Mesendoderm (in vitro differentiated cells): Measurements from ENCODE around the gene NEK10.
A peak's percentile ranks its signal among the peaks of the same experiment; 100 is the strongest.

Experiments
- DNase-seq: peaks from one replicate; pipeline ENCODE4 v3.0.0; 2013
- H2AK5ac ChIP-seq: 2 replicates; pipeline ENCODE4 v1.6.1; 2013; ENCODE audit warnings: low read length, inconsistent platforms
- H2BK120ac ChIP-seq: 2 replicates; pipeline ENCODE4 v1.6.1; 2013; ENCODE audit warnings: low read depth, mild to moderate bottlenecking, low read length, moderate library complexity, mixed read lengths
- H2BK15ac ChIP-seq: replicated peaks from 2 replicates; pipeline ENCODE4 v1.6.1; 2013; ENCODE audit warnings: low read depth, mild to moderate bottlenecking, moderate library complexity
- H2BK5ac ChIP-seq: 2 replicates; pipeline ENCODE4 v1.6.1; 2013; ENCODE audit warnings: low read length, inconsistent platforms
- H3K18ac ChIP-seq: 2 replicates; pipeline ENCODE4 v1.6.1; 2013; ENCODE audit warnings: mild to moderate bottlenecking, low read length, mixed read lengths
- H3K23ac ChIP-seq: one replicate; pipeline ENCODE4 v1.6.1; 2013; ENCODE audit warnings: low read length
- H3K27ac ChIP-seq: 2 replicates; pipeline ENCODE4 v1.5.1; 2013; ENCODE audit warnings: low read depth, mild to moderate bottlenecking, inconsistent platforms, low read length, moderate library complexity
- H3K27me3 ChIP-seq: 2 replicates; pipeline ENCODE4 v1.6.1; 2013; ENCODE audit warnings: low read length, control low read depth, mild to moderate bottlenecking, inconsistent platforms; ENCODE audit not compliant: insufficient read depth, poor library complexity
- H3K36me3 ChIP-seq: 2 replicates; pipeline ENCODE4 v1.6.1; 2013; ENCODE audit warnings: low read length, inconsistent platforms; ENCODE audit not compliant: control insufficient read depth, insufficient read depth
- H3K4ac ChIP-seq: one replicate; pipeline ENCODE4 v1.6.1; 2013; ENCODE audit warnings: low read depth, mild to moderate bottlenecking, low read length, moderate library complexity
- H3K4me1 ChIP-seq: 2 replicates; pipeline ENCODE4 v1.6.1; 2013; ENCODE audit warnings: low read depth, low read length, inconsistent platforms; ENCODE audit not compliant: control insufficient read depth
- H3K4me2 ChIP-seq: 2 replicates; pipeline ENCODE4 v1.6.1; 2013; ENCODE audit warnings: low read length
- H3K4me3 ChIP-seq: 2 replicates; pipeline ENCODE4 v1.5.1; 2013; ENCODE audit warnings: mild to moderate bottlenecking, low read length
- H3K56ac ChIP-seq: one replicate; pipeline ENCODE4 v1.6.1; 2013; ENCODE audit warnings: low read length
- H3K79me1 ChIP-seq: 2 replicates; pipeline ENCODE4 v1.6.1; 2013; ENCODE audit warnings: low read length, inconsistent platforms
- H3K79me2 ChIP-seq: 2 replicates; pipeline ENCODE4 v1.6.1; 2013; ENCODE audit warnings: mild to moderate bottlenecking, low read length; ENCODE audit not compliant: control insufficient read depth, insufficient read depth
- H3K9ac ChIP-seq: 2 replicates; pipeline ENCODE4 v1.6.1; 2013; ENCODE audit warnings: low read length, inconsistent platforms
- H4K5ac ChIP-seq: one replicate; pipeline ENCODE4 v1.6.1; 2013; ENCODE audit warnings: low read length
- H4K8ac ChIP-seq: one replicate; pipeline ENCODE4 v1.6.1; 2013; ENCODE audit warnings: low read depth, mild to moderate bottlenecking, control low read depth, low read length, moderate library complexity
- WGBS: extraction: QIAGEN DNeasy Blood & Tissue Kit; methylation state at CpG from one replicate; pipeline ENCODE4 v1.1.7; 2013; ENCODE audit warnings: low lambda C conversion rate, missing lambda C conversion rate; ENCODE audit not compliant: insufficient coverage; ENCODE audit errors: extremely low coverage; 5-methylcytosine and 5-hydroxymethylcytosine counted together

The NEK10 gene

DNA sequence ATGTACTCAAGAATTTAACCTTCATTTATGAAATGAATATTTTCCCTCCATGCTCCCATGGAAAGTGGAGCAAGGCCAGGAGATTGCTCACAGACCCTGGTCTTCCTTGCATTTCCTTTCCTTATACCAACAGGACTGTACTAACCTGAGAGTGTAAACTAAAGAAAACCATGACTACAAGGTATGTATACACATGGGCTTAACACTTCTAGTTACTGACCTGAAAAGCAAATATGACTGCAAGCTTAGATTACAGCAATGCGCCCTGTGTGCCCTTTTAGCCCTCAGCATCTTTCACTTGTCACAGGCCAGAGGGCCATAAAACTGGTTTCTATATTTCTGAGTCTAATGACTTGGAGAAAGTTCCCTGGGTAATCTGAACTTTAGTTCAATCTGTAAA is 52.1 kb downstream of the NEK10 start:
- Histone ChIP-seq H3K79me1 (no peaks in the 10 kb centered on the region), H3K4me3 (no peak overlapping the region)
- WGBS: no CpG with 5 or more reads among the region's 1 CpG

DNA sequence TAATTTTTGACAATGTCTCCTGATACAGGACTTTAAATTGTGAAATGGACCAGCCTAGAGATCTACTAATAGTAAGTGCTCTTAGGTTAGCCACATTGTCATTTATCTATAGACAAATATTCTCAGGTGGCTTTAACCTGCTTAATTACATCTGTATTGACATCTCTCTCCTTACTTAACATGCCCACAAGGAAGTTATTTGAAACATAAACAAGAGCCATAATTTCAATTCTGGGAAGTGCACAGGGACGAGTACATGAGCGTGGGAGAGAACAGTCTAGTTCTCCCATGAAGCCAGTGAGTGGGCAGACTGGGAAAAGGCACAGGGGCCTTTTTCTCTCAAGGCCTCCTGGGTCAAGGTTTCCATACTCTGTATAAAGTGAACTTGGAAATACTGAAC is 54.2 kb downstream of the NEK10 start:
- H2BK5ac ChIP-seq: no peak overlapping the region
- no peak overlapping the region for H3K9ac ChIP-seq
- H3K4me3 ChIP-seq: no peak overlapping the region
- no peaks in the 10 kb centered on the region for H3K4me1 ChIP-seq
- no peaks in the 10 kb centered on the region for H3K36me3 ChIP-seq
- DNase-seq: no peak
- no peak overlapping the region for H3K4me2 ChIP-seq
- no peak overlapping the region for H2BK15ac ChIP-seq
- no peak overlapping the region for H3K27ac ChIP-seq
- no peaks in the 10 kb centered on the region for H3K79me1 ChIP-seq
- H3K18ac ChIP-seq: no peak overlapping the region
- no peaks in the 10 kb centered on the region for H3K79me2 ChIP-seq
- H3K27me3 ChIP-seq: no peaks in the 10 kb centered on the region
- H2AK5ac ChIP-seq: no peak overlapping the region
- no peak overlapping the region for H3K23ac ChIP-seq
- no peak overlapping the region for H4K5ac ChIP-seq
- H3K56ac ChIP-seq: no peak overlapping the region
- no CpG with 5 or more reads among the region's 2 CpGs for WGBS
- H2BK120ac ChIP-seq: no peak overlapping the region
- no peak overlapping the region for H3K4ac ChIP-seq
- peak overlapping the region; percentile 5 for H4K8ac ChIP-seq

More for the DNA sequence above, 52.1 kb downstream of the NEK10 start:
- no peak for DNase-seq
- no peaks in the 10 kb centered on the region for H3K4me1 ChIP-seq
- no peak overlapping the region for H3K4me2 ChIP-seq
- H3K9ac ChIP-seq: no peak overlapping the region
- H3K4ac ChIP-seq: no peak overlapping the region
- H3K27ac ChIP-seq: no peak overlapping the region
- H4K5ac ChIP-seq: no peak overlapping the region
- no peaks in the 10 kb centered on the region for H3K36me3 ChIP-seq
- no peaks in the 10 kb centered on the region for H3K79me2 ChIP-seq
- no peak overlapping the region for H2BK5ac ChIP-seq
- no peak overlapping the region for H3K56ac ChIP-seq
- no peak overlapping the region for H4K8ac ChIP-seq
- H3K23ac ChIP-seq: no peak overlapping the region
- H2BK15ac ChIP-seq: no peak overlapping the region
- H3K18ac ChIP-seq: no peak overlapping the region
- H3K27me3 ChIP-seq: no peaks in the 10 kb centered on the region
- no peak overlapping the region for H2AK5ac ChIP-seq
- no peak overlapping the region for H2BK120ac ChIP-seq

DNA sequence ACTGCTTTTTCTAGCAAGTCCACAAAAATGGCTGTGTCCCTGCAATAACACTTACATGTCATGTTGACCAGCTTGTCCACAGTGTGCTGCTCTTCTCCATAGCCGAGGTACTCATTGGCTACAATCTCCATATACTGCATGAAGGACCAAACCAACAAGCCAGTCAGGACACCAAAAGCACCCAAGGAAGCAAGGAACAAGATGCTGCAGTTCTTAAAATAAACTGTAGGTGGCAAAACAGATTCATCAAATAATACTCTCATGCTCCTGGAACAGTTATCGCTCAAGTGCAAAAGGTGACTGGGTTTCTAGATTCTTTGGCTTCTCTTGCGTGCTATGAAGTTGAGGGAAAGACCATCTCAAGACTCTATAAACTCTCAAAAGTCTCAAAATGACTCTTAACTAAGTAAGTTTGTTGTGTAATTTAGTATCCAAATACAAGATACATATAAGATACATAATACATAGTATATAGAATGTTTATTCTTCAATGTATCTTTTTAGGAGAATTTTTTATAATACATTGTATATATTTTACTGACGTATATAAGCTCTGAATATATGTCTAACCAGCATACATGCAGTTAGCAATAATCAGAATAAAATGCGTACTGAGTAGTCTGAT is 57.0 kb downstream of the NEK10 start:
- Histone ChIP-seq H2AK5ac (no peak overlapping the region), H3K36me3 (no peaks in the 10 kb centered on the region), H2BK5ac (no peak overlapping the region), H3K56ac (no peak overlapping the region), H3K79me1 (no peaks in the 10 kb centered on the region), H3K9ac (no peak overlapping the region), H3K4me3 (no peak overlapping the region), H4K8ac (no peak overlapping the region), H2BK15ac (no peak overlapping the region), H2BK120ac (no peak overlapping the region), H3K4me1 (no peaks in the 10 kb centered on the region), H4K5ac (no peak overlapping the region), H3K79me2 (no peaks in the 10 kb centered on the region), H3K4ac (no peak overlapping the region), H3K23ac (no peak overlapping the region), H3K27me3 (no peaks in the 10 kb centered on the region), H3K4me2 (no peak overlapping the region), H3K27ac (no peak overlapping the region), H3K18ac (no peak overlapping the region)
- DNase-seq: peak; percentile 85
- WGBS: no CpG with 5 or more reads among the region's 5 CpGs

DNA sequence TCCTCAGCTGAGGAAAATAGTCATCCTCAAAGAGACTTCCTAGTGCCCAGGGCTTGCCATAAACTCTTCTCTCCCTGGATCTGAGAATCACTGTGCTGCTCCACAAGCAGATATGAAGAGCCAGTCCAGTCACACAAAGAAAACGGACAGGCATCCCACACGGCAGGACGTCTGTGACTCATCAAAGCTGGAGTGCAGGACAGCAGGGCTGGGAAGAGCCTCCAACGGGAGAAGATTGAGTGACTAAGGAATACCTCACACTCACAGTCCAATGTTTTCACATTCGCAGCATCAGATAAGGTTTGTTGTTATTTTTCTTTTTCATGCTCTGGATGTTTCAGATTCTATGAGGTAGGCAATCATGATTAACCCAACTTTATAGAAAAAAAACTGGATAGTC is 57.8 kb downstream of the NEK10 start:
- H3K79me2 ChIP-seq: no peaks in the 10 kb centered on the region
- no peak overlapping the region for H3K4me2 ChIP-seq
- H4K5ac ChIP-seq: no peak overlapping the region
- no peaks in the 10 kb centered on the region for H3K27me3 ChIP-seq
- no peak overlapping the region for H4K8ac ChIP-seq
- peak overlapping the region; percentile 66 for H3K23ac ChIP-seq
- H2BK120ac ChIP-seq: no peak overlapping the region
- WGBS: no CpG with 5 or more reads among the region's 5 CpGs
- no peaks in the 10 kb centered on the region for H3K4me1 ChIP-seq
- no peak overlapping the region for H3K56ac ChIP-seq
- no peak overlapping the region for H3K18ac ChIP-seq
- H3K36me3 ChIP-seq: no peaks in the 10 kb centered on the region
- no peak overlapping the region for H2BK5ac ChIP-seq
- no peak overlapping the region for H2BK15ac ChIP-seq
- H3K4me3 ChIP-seq: no peak overlapping the region
- no peaks in the 10 kb centered on the region for H3K79me1 ChIP-seq
- no peak overlapping the region for H2AK5ac ChIP-seq
- no peak overlapping the region for H3K4ac ChIP-seq
- H3K9ac ChIP-seq: no peak overlapping the region
- DNase-seq: peak; percentile 78
- H3K27ac ChIP-seq: no peak overlapping the region

DNA sequence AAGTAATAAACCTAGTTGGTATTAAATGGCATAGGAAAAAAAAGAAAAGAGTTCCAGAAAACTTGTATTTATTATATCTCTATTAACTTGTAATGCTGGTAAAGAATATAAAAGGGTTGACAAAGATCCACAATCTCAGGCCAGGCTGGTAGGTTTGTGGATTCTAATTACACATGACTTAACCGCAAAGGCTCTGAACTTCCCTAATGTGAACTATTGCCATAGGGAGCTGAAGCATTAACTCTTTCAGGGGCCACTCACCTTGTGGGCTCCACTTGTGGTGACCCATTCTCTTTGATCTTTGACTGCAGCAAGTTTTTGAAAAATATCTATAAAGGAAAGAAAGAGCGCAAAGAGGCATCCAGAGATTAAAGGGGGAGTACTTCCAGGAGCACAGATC is 58.5 kb downstream of the NEK10 start:
- H3K23ac ChIP-seq: no peak overlapping the region
- H3K56ac ChIP-seq: no peak overlapping the region
- H3K4me3 ChIP-seq: no peak overlapping the region
- H3K4me1 ChIP-seq: no peaks in the 10 kb centered on the region
- no peak overlapping the region for H4K5ac ChIP-seq
- H2BK120ac ChIP-seq: no peak overlapping the region
- no peak overlapping the region for H2AK5ac ChIP-seq
- H2BK5ac ChIP-seq: no peak overlapping the region
- no peaks in the 10 kb centered on the region for H3K79me2 ChIP-seq
- no peak overlapping the region for H2BK15ac ChIP-seq
- H3K79me1 ChIP-seq: no peaks in the 10 kb centered on the region
- no CpG with 5 or more reads among the region's 2 CpGs for WGBS
- no peak overlapping the region for H3K4me2 ChIP-seq
- H3K36me3 ChIP-seq: no peaks in the 10 kb centered on the region
- H3K27me3 ChIP-seq: no peaks in the 10 kb centered on the region
- DNase-seq: no peak
- H3K18ac ChIP-seq: no peak overlapping the region
- no peak overlapping the region for H3K4ac ChIP-seq
- H3K27ac ChIP-seq: no peak overlapping the region
- no peak overlapping the region for H4K8ac ChIP-seq
- no peak overlapping the region for H3K9ac ChIP-seq

DNA sequence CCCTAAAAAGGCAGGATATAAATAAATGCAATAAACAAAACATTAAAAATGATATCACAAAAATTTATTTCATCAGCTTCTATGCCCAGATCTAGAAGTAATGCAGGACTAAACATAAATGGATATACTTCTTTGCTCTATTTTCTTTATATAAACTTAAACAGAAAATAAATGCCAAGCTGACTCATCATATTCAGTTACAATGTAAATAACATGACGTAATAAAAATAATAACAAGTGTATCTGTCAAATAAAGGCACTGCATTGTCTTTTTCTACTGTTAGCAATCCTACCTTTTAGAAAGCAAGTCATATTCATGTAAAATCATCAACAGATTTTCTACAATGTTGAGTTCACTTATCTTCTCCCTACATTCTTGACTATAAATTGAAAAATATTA is 61.6 kb downstream of the NEK10 start:
- H3K56ac ChIP-seq: no peak overlapping the region
- WGBS: no CpG with 5 or more reads among the region's 1 CpG
- H2AK5ac ChIP-seq: no peak overlapping the region

More for the DNA sequence above, 61.6 kb downstream of the NEK10 start:
- no peak overlapping the region for H3K27ac ChIP-seq
- no peaks in the 10 kb centered on the region for H3K36me3 ChIP-seq
- H4K8ac ChIP-seq: no peak overlapping the region
- H2BK120ac ChIP-seq: no peak overlapping the region
- no peaks in the 10 kb centered on the region for H3K27me3 ChIP-seq
- no peaks in the 10 kb centered on the region for H3K79me1 ChIP-seq
- H3K4me2 ChIP-seq: no peak overlapping the region
- no peak for DNase-seq
- H3K23ac ChIP-seq: no peak overlapping the region
- H2BK5ac ChIP-seq: no peak overlapping the region
- H3K4me1 ChIP-seq: no peaks in the 10 kb centered on the region
- no peak overlapping the region for H3K4ac ChIP-seq
- no peak overlapping the region for H3K18ac ChIP-seq
- no peak overlapping the region for H4K5ac ChIP-seq
- no peak overlapping the region for H3K9ac ChIP-seq
- H2BK15ac ChIP-seq: no peak overlapping the region
- H3K4me3 ChIP-seq: no peak overlapping the region
- H3K79me2 ChIP-seq: no peaks in the 10 kb centered on the region
